Fibroblast of skin of abdomen (primary cell): ENCODE results near the gene TMEM53.

Experiments
- DNase-seq: peaks from one replicate; pipeline ENCODE4 v3.0.0-alpha.2; 2013

The TMEM53 gene

DNA sequence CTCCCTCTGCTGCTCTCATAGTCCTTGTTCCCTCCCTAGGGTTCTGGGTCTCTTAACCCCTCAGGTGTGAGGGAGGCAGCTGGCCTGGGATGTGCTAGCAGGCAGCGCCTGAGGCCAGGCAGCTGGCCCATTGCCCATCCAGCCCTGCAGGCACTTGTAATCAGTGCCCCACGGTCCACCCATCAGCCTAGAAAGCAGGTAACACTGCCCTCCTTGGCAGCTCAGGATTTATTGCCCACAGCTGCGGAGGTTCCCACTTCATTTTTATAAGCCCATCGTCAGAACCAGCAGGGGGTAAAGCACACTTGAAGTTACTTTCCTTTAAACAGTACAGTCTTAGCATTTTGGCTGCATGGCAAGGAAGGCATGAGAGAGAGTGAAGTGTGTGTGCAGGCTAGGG lies 70.6 kb downstream of the TMEM53 start:
- DNase-seq = no peak
